ENCODE measurements around the gene GDNF.

The GDNF gene, protein sequence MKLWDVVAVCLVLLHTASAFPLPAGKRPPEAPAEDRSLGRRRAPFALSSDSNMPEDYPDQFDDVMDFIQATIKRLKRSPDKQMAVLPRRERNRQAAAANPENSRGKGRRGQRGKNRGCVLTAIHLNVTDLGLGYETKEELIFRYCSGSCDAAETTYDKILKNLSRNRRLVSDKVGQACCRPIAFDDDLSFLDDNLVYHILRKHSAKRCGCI

DNA sequence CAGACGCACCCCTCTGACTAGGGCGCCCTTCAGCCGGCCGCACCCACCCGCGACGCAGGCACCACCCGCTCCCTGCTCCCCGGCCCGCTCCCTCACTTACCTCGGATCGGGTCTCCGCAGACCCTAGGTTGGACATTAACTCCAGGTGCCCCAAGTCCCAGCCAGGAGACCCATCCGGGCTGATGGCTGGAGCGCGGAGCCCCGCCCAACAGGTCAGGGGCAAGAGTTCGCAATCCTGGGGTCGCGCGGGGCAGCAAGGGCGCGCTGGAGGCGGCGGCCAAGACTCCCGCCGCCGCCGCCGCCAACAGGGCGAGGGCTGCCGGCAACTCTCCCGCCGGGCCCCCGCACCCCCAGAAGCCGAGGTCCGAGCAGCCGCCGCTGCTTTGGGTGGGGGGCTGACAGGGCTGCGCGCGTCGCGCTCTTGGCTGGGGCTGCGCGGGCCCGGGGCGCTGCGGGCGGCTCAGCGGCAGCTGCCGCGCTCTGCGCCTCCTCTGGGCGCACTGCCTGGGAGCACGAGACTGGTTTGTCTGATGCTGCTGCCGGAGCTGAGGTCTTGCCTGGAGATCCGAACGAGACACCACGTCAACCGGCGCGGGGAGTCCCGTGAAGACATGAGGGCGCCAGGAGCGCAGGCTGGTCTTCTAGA is at the start of gene GDNF:
TSS of gene GDNF (minus strand) at position 635 of the 646 bp plus-strand sequence. CDS start 5,245 bp downstream, outside the sequence.
- peak; percentile 62 for DNase-seq (ENCODE audit: low spot score)
- TF ChIP-seq, protein P1, sequence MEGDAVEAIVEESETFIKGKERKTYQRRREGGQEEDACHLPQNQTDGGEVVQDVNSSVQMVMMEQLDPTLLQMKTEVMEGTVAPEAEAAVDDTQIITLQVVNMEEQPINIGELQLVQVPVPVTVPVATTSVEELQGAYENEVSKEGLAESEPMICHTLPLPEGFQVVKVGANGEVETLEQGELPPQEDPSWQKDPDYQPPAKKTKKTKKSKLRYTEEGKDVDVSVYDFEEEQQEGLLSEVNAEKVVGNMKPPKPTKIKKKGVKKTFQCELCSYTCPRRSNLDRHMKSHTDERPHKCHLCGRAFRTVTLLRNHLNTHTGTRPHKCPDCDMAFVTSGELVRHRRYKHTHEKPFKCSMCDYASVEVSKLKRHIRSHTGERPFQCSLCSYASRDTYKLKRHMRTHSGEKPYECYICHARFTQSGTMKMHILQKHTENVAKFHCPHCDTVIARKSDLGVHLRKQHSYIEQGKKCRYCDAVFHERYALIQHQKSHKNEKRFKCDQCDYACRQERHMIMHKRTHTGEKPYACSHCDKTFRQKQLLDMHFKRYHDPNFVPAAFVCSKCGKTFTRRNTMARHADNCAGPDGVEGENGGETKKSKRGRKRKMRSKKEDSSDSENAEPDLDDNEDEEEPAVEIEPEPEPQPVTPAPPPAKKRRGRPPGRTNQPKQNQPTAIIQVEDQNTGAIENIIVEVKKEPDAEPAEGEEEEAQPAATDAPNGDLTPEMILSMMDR (IDR thresholded peaks at IDR 0.05; ENCODE audit: borderline replicate concordance, control extremely low read depth, extremely low read depth, insufficient read depth, missing control alignments), result no peak
- in situ Hi-C loops (cut with MboI; ENCODE audit: low sequenced_read_pairs, unreplicated experiment), result loop anchor here (10.0 kb wide), 1 partner anchor 355 kb away; no protein-coding TSS in a partner anchor

DNA sequence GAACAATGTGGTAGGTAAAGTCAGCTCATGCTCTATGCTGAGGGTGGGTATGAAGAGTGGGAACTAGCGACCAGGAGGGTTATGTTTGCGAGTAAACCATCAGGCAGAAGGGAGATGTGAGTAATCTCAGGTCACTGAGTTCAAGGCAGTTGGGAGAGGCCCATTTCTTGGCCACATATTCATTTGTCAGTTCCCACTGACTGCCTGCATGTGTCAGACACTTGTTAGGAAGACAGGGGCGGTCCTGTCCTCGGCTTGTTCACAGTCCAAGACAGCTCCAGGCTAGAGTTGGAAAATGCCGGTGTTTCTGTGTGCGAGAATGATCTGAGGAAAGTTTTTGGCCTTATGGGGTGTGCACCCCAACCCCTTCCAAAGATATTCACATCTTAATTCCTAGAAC is 48.6 kb upstream of the GDNF start:
- in situ Hi-C loops (cut with MboI; ENCODE audit: low sequenced_read_pairs, unreplicated experiment), result no loop called here
- TF ChIP-seq, protein P1 (IDR thresholded peaks at IDR 0.05; ENCODE audit: borderline replicate concordance, control extremely low read depth, extremely low read depth, insufficient read depth, missing control alignments), result no peak
- DNase-seq (ENCODE audit: low spot score), result no peak

DNA sequence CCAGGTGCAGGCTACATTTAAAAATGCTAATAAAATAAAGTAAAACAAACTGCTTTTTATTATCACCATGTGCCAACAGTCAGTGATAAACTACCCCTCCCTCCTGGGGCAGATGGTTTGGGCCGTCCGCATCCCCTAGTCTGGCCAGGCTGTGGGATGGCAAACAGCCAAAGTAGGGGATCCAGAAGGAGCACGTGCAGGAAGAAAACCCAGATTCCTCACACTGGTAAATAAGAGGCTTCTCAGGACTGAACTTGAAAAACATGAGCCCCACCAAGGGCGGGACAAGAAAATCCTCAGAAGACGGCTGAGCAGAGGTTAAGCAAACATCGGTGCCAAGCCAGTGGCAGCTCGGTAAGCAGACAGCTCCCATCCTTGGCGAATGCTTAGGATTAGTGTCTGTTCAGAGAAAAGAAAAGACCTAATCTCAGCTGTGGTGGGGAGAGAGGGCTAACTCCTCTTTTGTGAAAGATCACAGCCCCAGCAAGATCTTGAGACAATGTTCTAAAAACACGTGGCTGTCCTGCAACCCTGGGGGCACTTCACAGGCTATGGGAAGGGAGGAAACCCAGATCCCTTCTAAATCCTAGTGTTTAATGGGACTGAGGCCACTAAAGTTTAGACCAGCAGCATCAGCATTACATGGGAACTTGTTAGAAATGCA is 46.5 kb upstream of the GDNF start:
- no peak for DNase-seq (ENCODE audit: low spot score)
- in situ Hi-C loops (cut with MboI; ENCODE audit: low sequenced_read_pairs, unreplicated experiment), result no loop called here
- TF ChIP-seq, protein P1 (IDR thresholded peaks at IDR 0.05; ENCODE audit: borderline replicate concordance, control extremely low read depth, extremely low read depth, insufficient read depth, missing control alignments), result no peak

DNA sequence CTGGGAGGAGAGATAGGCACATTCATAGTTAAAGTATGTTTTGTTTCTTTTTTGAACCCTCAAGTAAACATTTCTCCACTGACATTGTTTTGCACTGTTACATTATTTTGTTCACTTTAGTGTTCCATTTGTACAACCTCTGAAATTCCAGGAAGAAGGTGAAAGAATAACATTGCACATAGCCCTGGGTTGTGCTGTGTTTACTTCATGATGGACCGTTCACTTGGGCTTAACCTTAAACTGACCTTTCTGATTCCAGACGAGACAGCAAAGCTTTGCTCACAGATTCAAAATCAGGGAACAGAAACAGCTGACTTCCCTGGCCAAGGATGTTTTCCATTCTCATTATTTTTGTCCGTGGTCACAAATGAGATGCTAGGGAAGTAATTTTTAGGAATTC is 42.8 kb upstream of the GDNF start:
- no peak for DNase-seq (ENCODE audit: low spot score)
- in situ Hi-C loops (cut with MboI; ENCODE audit: low sequenced_read_pairs, unreplicated experiment), result no loop called here
- TF ChIP-seq, protein P1 (IDR thresholded peaks at IDR 0.05; ENCODE audit: borderline replicate concordance, control extremely low read depth, extremely low read depth, insufficient read depth, missing control alignments), result no peak

DNA sequence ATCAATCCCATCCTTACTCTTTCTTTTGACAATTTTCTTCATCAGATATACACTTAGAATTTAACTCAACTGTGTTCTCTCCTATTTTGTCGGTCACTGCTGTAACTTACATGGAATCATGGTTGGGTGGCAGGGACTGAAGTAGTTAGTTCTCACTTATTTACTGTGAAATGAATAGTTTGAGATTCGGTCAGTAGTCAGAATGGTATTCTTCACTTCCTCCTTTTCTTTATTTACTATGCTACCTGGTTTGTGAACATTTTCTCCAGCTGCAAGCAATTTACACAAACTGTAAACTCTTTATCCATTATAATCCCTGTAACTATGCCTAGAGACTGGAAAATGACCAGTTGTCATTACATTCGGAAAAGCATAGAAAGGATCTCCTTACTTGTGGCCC is 41.5 kb upstream of the GDNF start:
- in situ Hi-C loops (cut with MboI; ENCODE audit: low sequenced_read_pairs, unreplicated experiment), result no loop called here
- TF ChIP-seq, protein P1 (IDR thresholded peaks at IDR 0.05; ENCODE audit: borderline replicate concordance, control extremely low read depth, extremely low read depth, insufficient read depth, missing control alignments), result no peak
- peak; percentile 21 for DNase-seq (ENCODE audit: low spot score)

DNA sequence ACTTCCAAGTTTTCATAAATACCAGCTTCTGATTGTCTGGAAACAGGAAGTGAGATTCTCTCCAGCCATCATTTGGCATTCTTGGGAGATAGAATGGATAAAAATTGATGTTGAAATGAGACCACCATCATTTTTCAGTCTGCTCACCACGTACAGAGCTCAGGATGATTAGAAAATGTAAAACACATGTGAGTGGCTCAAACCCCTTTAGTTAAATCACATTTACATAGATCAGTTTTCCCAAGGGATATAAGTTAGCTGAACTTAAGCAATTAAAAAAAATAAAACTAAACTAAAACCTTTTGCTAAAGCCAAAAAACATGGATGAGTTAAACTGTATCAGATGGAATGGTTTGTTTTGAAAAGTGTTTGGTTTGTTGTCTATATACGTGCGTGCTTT is 37.1 kb upstream of the GDNF start:
- DNase-seq (ENCODE audit: low spot score), result no peak
- in situ Hi-C loops (cut with MboI; ENCODE audit: low sequenced_read_pairs, unreplicated experiment), result no loop called here
- TF ChIP-seq, protein P1 (IDR thresholded peaks at IDR 0.05; ENCODE audit: borderline replicate concordance, control extremely low read depth, extremely low read depth, insufficient read depth, missing control alignments), result no peak
